HG03159 (cell line): Measurements from ENCODE around the gene CFAP221.

Experiments used
- ATAC-seq: cut with Tn5 transposase; IDR thresholded peaks from one replicate; pipeline ENCODE4 v1.9.1; 2021; ENCODE audit warnings: mild to moderate bottlenecking, moderate library complexity; ENCODE audit not compliant: unreplicated experiment

Gene CFAP221

DNA sequence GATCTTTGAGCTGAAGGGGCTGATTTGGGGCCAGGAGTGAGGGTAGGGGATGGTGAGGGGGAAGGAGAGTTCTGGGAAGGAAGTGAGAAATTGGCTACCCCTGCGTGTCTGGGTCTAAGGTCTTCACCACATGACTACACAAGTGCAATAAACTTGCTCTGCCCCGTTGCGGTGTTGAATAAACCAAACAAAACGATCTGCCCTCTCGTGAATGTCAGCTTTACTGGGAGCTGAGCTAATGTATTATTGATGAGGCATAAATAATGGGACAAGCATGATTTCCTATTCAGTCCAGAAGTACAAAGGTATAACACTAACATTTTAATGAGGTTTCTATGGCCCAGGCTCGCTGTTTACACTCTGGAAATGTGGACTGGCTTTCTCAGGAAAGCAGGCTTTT lies 8.0 kb upstream of the CFAP221 start:
- ATAC-seq, result no peak

DNA sequence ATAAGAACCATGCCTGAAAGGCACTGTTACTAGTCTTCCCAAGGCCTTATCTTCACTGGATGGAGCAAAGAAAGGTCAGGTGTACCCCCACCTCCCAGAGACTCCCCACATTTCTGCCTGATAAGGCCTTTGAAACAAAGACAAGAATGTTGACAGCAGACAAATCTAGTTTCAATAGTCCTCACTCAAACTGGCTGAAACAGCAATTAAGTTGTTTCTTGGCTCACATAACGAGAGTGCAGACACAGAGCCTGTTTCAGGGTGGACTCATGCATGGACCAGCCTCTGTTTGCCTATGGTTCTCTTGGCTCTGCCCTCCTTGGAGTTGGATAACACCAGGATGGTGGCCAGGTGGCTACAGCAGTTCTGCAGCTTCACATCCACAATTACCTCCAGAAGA lies 7.5 kb upstream of the CFAP221 start:
- no peak for ATAC-seq

- ATAC-seq, result no peak
Observed at GRCh38 chr2:119537792-119538191, 6.5 kb upstream of the CFAP221 start.

GRCh38 chr2:119541476-119541875 lies 2.8 kb upstream of the CFAP221 start:
- no peak for ATAC-seq

GRCh38 chr2:119544939-119545475 lies 758 bp downstream of the CFAP221 start:
- no peak for ATAC-seq

- no peak for ATAC-seq
Observed at GRCh38 chr2:119545754-119546446, 1.7 kb downstream of the CFAP221 start.

GRCh38 chr2:119546447-119546767 lies 2.2 kb downstream of the CFAP221 start:
- ATAC-seq, result no peak

GRCh38 chr2:119548516-119549120 lies 4.4 kb downstream of the CFAP221 start:
- ATAC-seq, result no peak

- no peak for ATAC-seq
Observed at GRCh38 chr2:119549241-119549640, 5.0 kb downstream of the CFAP221 start.

- no peak for ATAC-seq
Observed at GRCh38 chr2:119550346-119550745, 6.1 kb downstream of the CFAP221 start.

DNA sequence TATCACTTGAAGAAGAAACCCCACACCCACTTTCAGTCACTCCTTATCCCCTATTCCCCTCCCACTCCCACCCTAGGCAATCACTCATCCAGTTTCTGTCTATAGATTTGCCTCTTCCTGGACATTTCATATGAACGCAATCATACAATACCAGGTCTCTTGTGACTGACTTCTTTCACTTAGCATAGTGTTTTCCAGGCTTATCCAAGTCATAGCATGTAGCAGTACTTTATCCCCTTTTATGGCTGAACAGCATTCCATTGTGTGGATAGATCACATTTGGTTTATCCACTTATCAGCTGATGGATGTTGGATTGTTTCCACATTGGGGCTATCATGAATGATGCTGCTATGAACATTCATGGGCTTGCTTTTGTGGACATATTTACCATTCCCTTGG lies 6.6 kb downstream of the CFAP221 start:
- no peak for ATAC-seq

- ATAC-seq, result no peak
Observed at GRCh38 chr2:119552902-119553301, 8.7 kb downstream of the CFAP221 start.

- ATAC-seq, result no peak
Observed at GRCh38 chr2:119553687-119554344, 9.6 kb downstream of the CFAP221 start.

GRCh38 chr2:119565481-119565880 lies 21.2 kb downstream of the CFAP221 start:
- ATAC-seq, result no peak

- no peak for ATAC-seq
Observed at GRCh38 chr2:119567292-119567691, 23.0 kb downstream of the CFAP221 start.

DNA sequence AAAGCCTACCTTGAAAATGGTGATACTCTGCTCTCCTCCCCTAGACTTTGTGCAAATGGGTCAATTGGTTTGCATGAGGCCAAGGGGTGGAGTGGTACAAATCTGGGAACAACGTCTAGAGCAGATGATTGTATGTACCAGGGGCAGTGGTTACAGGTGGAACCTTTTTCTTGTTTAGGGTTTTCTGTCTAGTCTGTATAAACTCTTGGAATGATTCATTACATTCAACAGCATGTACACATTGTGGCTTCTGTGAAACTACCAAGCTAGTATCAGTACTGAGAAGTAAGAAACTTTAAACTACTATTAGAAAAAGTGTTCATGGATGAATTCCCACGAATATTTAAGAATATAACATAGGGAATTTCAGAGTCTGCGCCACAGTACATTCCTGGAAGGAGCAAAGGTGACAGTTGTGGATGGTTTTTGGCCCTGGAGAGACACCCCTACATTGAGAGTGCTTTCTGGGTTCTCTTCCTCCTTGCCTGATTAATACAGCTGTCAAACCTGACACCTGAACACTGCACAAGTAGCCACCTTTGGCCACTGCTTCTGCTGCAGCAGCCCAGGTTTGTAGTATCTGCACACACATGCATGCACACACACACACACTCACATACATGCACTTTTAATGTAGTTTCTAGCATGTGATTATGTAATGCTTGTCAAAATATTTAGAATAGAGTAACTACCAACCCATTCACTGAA lies 30.0 kb downstream of the CFAP221 start:
- ATAC-seq, result peak; percentile 98

DNA sequence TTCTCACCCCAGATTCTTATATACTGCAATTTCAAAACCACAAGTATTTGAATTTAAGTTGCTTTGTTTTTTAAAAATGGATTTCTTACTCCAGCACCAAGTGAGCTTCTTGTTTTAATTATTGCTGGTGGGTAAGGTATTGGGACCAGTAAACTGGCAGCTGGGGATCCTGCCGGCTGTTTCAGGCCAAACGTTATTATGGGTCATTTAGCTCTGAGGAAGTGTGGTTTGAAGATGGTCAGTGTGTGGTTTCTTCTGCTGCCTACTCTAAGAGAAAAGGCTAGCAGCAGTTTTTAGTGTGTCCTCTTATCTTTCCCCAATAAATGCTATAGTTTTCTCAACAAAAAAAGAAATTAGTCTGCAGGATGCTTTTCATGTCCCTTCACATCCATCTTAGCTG lies 30.6 kb downstream of the CFAP221 start:
- no peak for ATAC-seq

DNA sequence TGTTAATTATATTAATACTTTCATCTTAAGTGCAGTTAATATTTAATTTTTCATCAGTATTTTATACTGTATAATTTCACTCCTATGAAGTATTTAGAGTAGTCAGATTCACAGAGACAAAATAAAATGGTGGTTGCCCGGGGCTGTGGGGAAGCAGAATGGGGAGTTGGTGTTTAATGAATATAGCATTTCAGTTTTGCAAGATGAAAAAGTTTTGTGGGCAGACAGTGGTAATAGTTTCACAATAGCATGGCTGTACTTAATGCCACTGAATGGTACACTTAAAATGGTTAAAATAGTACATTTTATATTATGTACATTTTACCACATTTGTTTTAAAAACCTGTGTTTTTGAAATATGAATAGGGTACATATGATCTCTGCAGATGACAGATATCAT lies 31.2 kb downstream of the CFAP221 start:
- ATAC-seq, result no peak

DNA sequence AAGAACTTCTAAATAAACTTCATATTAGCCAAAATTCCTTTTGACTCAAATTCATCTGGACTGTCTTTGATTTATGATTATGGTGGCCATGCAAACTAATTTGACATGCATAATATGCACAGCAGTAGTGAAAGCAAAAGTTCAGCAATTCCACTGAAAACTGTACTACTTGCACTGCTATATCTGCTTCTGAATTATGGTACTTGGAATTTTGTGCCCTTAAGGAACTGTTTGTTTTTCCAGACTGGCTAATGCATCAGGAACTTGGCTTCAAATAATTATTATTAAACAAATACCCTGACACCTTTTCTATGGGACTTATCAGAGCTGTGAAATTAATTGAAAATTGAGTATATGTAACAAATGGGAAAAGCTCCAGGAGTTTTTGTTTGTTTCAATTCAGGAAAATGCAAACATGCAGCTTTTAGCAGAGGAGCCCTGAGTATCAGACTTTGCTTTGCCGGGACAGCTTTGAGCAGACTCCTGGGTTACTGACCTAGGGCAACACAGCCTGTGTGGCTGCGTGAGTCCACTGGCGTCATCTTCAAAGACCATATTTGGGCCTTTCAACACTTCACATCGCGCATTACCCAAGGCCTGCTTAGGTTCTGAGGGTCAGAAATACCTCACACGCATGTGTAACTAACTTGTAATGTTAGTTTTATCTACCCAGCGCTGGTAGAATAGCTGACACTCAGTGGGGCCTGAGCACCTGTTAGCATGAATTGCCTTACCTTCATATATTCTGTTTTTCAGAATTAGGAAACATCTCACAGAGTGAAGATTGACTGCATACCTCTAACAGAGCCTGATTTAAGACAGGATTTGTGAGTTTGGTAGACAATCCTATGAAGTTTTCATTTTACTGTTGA lies 35.4 kb downstream of the CFAP221 start:
- ATAC-seq, result no peak

GRCh38 chr2:119580550-119581072 lies 36.4 kb downstream of the CFAP221 start:
- no peak for ATAC-seq
